ENCODE measurements around the gene FSTL5.

Gene FSTL5

DNA sequence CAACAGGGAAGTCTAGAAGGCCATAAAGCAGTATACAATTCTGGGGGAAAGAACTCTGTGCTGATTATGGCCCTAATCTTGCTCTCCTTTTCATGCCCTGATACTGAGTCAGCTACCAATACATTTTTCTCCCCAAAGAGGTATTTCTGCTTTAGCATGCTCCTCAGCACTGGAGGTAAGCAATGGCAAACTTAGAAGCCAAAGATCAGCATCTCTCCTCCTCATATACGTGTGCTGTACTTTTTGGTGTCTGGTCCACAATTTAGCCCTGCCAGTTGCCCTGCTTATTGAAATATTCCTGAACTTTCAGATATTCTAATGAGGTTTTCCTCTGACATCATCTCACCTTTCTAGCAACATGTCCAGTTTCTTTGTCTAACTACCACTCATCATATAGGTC lies 226.2 kb downstream of the FSTL5 start:
- Mint-ChIP-seq H3K4me3 (no peak overlapping the region), H3K27me3 (no peaks in the 10 kb centered on the region), H3K4me1 (no peaks in the 10 kb centered on the region), H3K36me3 (ENCODE audit: low read depth) (no peaks in the 10 kb centered on the region), H3K27ac (no peak overlapping the region), H3K9me3 (peaks cover 7% of the 10 kb centered on the region)
- DNase-seq, result no peak
- no peak for ATAC-seq

GRCh38 chr4:161936625-161937550 lies 226.9 kb downstream of the FSTL5 start:
- peaks cover 7% of the 10 kb centered on the region for H3K9me3 Mint-ChIP-seq
- DNase-seq, result no peak
- no peaks in the 10 kb centered on the region for H3K27me3 Mint-ChIP-seq

DNA sequence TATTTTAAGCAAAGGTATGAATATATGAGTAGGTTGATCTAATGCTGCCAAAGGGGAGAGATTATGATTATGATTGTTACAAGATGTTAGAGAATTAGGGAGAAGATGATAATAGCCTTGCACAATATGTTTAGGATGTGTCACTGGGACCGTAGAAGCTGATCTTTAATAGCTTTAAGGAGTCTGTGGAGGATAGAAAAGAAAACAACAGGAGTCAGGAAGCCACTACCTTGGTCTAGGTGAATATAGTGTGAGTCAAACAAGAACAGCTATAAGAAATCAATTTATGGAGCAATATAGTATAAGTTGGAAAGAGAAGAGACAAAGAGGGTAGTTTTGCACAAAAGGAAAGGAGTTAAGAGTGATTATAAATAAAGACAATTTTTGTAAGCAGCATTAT lies 232.7 kb downstream of the FSTL5 start:
- Mint-ChIP-seq H3K9me3 (peaks cover 7% of the 10 kb centered on the region), H3K27ac (no peak overlapping the region), H3K4me1 (no peaks in the 10 kb centered on the region), H3K36me3 (ENCODE audit: low read depth) (no peaks in the 10 kb centered on the region), H3K4me3 (no peak overlapping the region), H3K27me3 (no peaks in the 10 kb centered on the region)
- DNase-seq, result no peak
- no peak for ATAC-seq

More at GRCh38 chr4:161936625-161937550, 226.9 kb downstream of the FSTL5 start:
- no peaks in the 10 kb centered on the region for H3K4me1 Mint-ChIP-seq
- no peaks in the 10 kb centered on the region for H3K36me3 Mint-ChIP-seq (ENCODE audit: low read depth)
- no peak overlapping the region for H3K4me3 Mint-ChIP-seq
- no peak for ATAC-seq
- no peak overlapping the region for H3K27ac Mint-ChIP-seq

DNA sequence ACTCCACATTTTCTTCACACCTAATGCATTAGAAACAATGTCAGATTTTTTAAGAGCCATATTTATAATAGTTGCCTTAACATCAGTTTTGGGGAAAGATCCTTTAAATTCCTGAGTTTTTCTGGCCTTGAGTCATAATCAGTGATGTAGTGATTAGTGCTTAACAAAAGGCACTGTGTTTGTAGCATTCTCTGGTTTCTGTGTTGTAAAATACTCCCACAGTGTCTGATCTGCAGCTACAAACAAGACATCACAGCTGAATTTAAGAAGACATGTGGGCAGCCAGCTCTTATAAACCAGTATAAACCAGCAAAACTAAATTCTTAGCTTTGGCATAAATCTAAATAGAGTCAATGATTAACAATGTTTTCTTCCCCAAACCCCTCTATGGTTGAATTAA lies 233.8 kb downstream of the FSTL5 start:
- no peaks in the 10 kb centered on the region for H3K4me1 Mint-ChIP-seq
- no peaks in the 10 kb centered on the region for H3K36me3 Mint-ChIP-seq (ENCODE audit: low read depth)
- H3K27ac Mint-ChIP-seq, result no peak overlapping the region
- DNase-seq (no peak), ATAC-seq (no peak)
- H3K4me3 Mint-ChIP-seq, result no peak overlapping the region
- H3K9me3 Mint-ChIP-seq, result peaks cover 3% of the 10 kb centered on the region
- H3K27me3 Mint-ChIP-seq, result no peaks in the 10 kb centered on the region

- no peak overlapping the region for H3K4me3 Mint-ChIP-seq
- ATAC-seq (no peak), DNase-seq (no peak)
- H3K9me3 Mint-ChIP-seq, result peaks cover 4% of the 10 kb centered on the region
- no peaks in the 10 kb centered on the region for H3K36me3 Mint-ChIP-seq (ENCODE audit: low read depth)
- H3K27me3 Mint-ChIP-seq, result no peaks in the 10 kb centered on the region
- no peaks in the 10 kb centered on the region for H3K4me1 Mint-ChIP-seq
- H3K27ac Mint-ChIP-seq, result no peak overlapping the region
Observed at GRCh38 chr4:161926033-161926828, 237.6 kb downstream of the FSTL5 start.

DNA sequence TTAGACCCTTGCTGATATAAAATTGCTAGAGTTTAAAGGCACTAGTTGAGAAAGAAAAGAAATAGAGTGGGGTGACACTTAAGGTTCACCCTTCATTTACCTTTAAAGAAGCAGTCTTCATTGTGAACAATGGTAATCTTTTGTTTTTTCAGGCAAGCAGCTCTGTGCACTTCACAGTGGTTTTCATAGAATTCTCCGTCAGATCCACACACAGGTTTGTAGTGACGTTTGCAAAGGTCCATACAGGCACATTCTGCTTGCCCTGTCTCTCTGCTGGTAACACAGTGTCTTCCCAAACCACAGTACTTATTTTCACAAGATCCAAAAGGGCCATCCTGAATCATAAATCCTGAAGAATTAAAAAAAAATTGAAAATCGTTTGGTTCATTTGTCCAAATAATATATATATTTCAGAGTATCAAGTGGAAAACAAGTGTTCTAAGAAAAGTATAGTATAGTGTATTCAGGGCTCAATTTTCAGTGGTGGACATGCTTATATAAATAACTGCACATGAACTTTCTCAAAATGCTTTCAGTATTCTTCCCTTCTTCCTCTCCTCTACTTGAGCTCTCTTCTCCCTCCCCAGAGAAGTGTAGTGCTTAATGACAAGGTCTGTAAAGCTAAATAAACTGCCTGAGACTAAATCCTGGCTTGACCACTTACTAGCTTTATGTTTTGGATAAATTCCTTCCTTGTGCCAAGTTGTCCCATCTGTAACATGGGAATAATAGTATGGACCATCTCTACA lies 243.3 kb downstream of the FSTL5 start:
- ATAC-seq (no peak), DNase-seq (no peak)
- no peak overlapping the region for H3K4me3 Mint-ChIP-seq
- H3K27ac Mint-ChIP-seq, result no peak overlapping the region
- no peaks in the 10 kb centered on the region for H3K36me3 Mint-ChIP-seq (ENCODE audit: low read depth)
- H3K27me3 Mint-ChIP-seq, result no peaks in the 10 kb centered on the region
- H3K4me1 Mint-ChIP-seq, result no peaks in the 10 kb centered on the region
- peaks cover 4% of the 10 kb centered on the region for H3K9me3 Mint-ChIP-seq

DNA sequence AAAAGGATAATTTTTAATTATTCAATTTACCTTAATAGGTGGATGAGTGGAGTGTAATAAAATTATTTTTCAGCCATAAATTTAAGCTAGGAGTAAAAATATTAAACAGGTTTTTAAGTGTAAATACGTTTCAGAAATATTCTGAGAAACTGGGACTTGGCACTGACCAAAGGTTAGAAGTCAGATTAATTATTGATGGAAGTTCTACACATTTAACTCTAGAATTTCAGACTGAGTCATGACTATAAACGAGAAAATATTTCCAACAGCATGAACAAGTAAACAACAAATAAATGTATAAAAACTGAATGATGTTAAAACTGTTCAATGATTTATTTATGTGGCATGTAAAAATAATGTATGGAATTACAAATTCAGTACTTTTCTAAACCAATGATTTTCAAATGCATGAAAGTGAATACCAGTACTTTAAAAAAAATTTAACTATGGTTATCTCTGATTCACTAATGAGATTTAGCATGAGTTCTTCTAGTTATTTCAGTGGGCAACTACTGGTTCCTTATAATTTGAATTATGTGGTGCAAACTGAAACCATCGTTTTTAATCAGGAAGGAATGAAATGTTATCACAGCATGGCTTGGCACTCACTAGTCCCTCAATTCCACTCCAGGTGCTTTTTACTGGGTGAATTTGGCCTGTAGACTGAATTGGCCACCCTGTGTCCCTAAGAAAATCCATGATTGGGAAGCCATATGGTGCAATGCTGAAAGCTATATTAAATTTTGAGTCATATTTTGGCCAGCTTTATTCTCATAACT lies 244.2 kb downstream of the FSTL5 start:
- no peaks in the 10 kb centered on the region for H3K4me1 Mint-ChIP-seq
- H3K4me3 Mint-ChIP-seq, result no peak overlapping the region
- H3K27ac Mint-ChIP-seq, result no peak overlapping the region
- H3K9me3 Mint-ChIP-seq, result peaks cover 3% of the 10 kb centered on the region
- no peak for ATAC-seq
- H3K27me3 Mint-ChIP-seq, result no peaks in the 10 kb centered on the region
- DNase-seq, result no peak
- H3K36me3 Mint-ChIP-seq (ENCODE audit: low read depth), result no peaks in the 10 kb centered on the region

DNA sequence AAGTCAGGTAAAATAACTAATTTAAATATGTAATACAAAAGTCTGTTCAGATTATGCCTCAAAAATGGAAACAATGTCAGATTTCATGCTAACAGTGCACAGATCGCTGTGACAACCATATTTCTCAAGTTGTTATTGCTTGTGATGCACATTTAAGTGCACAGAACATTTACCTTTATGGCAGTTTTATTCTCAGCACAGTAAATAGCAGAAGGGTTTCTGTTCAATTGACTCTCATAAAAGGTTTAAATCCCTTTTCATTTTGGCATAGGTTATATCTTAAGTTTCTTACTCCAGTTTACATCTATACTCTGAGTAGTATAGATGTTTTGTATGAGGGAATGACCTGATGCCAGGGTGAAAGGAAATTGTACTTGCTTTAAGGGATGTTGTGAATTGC lies 247.8 kb downstream of the FSTL5 start:
- H3K4me1 Mint-ChIP-seq, result no peaks in the 10 kb centered on the region
- no peaks in the 10 kb centered on the region for H3K27me3 Mint-ChIP-seq

GRCh38 chr4:161907590-161907955 lies 256.2 kb downstream of the FSTL5 start:
- ATAC-seq (no peak), DNase-seq (no peak)
- no peaks in the 10 kb centered on the region for H3K36me3 Mint-ChIP-seq (ENCODE audit: low read depth)
- no peak overlapping the region for H3K4me3 Mint-ChIP-seq
- no peaks in the 10 kb centered on the region for H3K27me3 Mint-ChIP-seq
- peaks cover 7% of the 10 kb centered on the region for H3K9me3 Mint-ChIP-seq
- H3K27ac Mint-ChIP-seq, result no peak overlapping the region
- H3K4me1 Mint-ChIP-seq, result no peaks in the 10 kb centered on the region

More for the DNA sequence above, 247.8 kb downstream of the FSTL5 start:
- H3K27ac Mint-ChIP-seq, result no peak overlapping the region
- DNase-seq (no peak), ATAC-seq (no peak)
- H3K36me3 Mint-ChIP-seq (ENCODE audit: low read depth), result no peaks in the 10 kb centered on the region
- no peak overlapping the region for H3K4me3 Mint-ChIP-seq
- no peaks in the 10 kb centered on the region for H3K9me3 Mint-ChIP-seq

- DNase-seq (no peak), ATAC-seq (no peak)
- Mint-ChIP-seq H3K36me3 (ENCODE audit: low read depth) (no peaks in the 10 kb centered on the region), H3K4me1 (no peaks in the 10 kb centered on the region), H3K27ac (no peak overlapping the region), H3K27me3 (no peaks in the 10 kb centered on the region), H3K4me3 (no peak overlapping the region), H3K9me3 (peaks cover 7% of the 10 kb centered on the region)
Observed at GRCh38 chr4:161906836-161907589, 256.8 kb downstream of the FSTL5 start.

- Mint-ChIP-seq H3K36me3 (ENCODE audit: low read depth) (no peaks in the 10 kb centered on the region), H3K4me1 (no peaks in the 10 kb centered on the region), H3K9me3 (peaks cover 4% of the 10 kb centered on the region), H3K27ac (no peak overlapping the region), H3K4me3 (no peak overlapping the region), H3K27me3 (no peaks in the 10 kb centered on the region)
- ATAC-seq (no peak), DNase-seq (no peak)
Observed at GRCh38 chr4:161900110-161900509, 263.7 kb downstream of the FSTL5 start.

- no peaks in the 10 kb centered on the region for H3K9me3 Mint-ChIP-seq
Observed at GRCh38 chr4:161894493-161895167, 269.2 kb downstream of the FSTL5 start.

DNA sequence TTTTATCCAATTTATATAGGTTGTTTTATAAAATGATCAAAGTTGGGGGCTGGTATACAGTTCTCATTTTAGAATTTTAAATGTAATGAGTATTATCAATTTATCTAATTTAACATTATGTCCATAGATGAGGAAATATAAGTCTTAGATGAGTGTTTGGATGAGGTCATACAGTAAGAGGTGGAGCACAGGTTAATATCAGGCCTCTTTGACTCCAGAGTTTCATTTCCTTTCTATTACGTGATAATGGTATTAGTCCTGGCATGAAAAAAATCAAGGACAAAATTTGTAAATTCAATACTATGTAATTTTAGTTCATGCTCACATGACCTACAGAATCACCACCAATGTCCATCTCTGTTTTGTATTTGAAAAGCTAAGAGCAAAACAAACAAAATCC lies 269.8 kb downstream of the FSTL5 start:
- H3K4me1 Mint-ChIP-seq, result no peaks in the 10 kb centered on the region
- DNase-seq (no peak), ATAC-seq (no peak)
- no peaks in the 10 kb centered on the region for H3K9me3 Mint-ChIP-seq
- no peak overlapping the region for H3K27ac Mint-ChIP-seq
- H3K4me3 Mint-ChIP-seq, result no peak overlapping the region
- H3K36me3 Mint-ChIP-seq (ENCODE audit: low read depth), result no peaks in the 10 kb centered on the region
- no peaks in the 10 kb centered on the region for H3K27me3 Mint-ChIP-seq

More at GRCh38 chr4:161894493-161895167, 269.2 kb downstream of the FSTL5 start:
- no peak overlapping the region for H3K27ac Mint-ChIP-seq
- no peak for ATAC-seq
- H3K4me3 Mint-ChIP-seq, result no peak overlapping the region
- no peak for DNase-seq
- H3K36me3 Mint-ChIP-seq (ENCODE audit: low read depth), result no peaks in the 10 kb centered on the region
- H3K27me3 Mint-ChIP-seq, result no peaks in the 10 kb centered on the region
- H3K4me1 Mint-ChIP-seq, result no peaks in the 10 kb centered on the region

Measured in activated naive CD8-positive, alpha-beta T cell treated with anti-CD3 and anti-CD28 coated beads, Interleukin-2, amount 50 U/mL, for 24 hours (primary cell).